GM19193 (cell line): ENCODE measurements around the gene BCAR1.

Experiments
- POLR2A ChIP-seq: IDR thresholded peaks from 4 replicates; pipeline ENCODE4 v1.6.1; 2011; ENCODE audit not compliant: insufficient read depth, insufficient read length; ENCODE audit errors: extremely low read depth

The BCAR1 gene

DNA sequence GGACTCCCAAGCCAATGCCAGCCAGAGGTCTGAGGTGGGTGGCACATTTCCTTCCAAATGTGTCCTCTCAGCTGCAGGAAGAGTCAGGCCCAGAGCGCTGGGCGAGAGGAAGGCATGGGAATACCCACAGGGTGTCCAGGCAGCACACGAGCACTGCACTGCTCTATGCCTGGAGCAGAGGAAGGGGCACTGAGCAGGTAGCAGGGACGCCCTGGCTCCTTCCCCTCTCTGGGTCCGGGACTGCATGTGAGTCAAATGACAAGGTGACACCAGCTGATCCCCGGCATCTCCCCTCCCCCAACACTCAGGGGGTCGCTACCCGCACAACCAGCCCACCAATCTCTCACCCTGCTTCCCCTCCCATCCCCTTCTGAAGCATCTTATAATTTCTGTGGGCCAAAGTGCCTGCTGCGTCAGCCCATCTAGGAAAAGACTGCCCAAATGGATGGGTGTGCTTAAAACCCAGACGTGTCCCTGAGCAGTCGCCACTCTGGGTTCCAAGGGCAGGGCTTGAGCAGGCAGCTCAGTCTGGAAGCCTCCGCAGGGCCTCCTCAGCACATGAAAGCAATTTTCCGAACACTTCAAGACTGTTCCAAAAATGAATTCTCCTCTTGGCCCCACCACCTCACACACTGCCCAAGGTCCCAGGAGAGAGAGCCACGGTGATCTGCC is 12.0 kb upstream of the BCAR1 start:
- no peak for TF ChIP-seq POLR2A

DNA sequence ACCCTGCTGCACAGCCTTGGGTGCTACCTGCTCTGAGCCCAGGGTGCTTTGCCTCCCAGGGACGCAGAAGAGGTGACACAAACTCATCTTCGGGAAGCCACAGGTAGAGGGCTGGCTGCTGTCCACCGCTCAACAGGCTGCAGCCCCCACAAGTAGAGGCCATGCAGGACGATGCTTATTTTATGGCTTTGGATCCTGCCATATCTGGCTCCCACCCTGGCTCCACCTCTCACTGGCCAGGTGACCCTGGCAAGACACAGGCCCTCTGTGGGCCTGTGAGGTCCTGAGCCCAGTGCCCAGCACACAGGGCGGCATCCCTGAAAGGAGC is 11.3 kb upstream of the BCAR1 start:
- no peak for TF ChIP-seq POLR2A

- TF ChIP-seq POLR2A: no peak
Measured at GRCh38 chr16:75262104-75262799, 10.8 kb upstream of the BCAR1 start.

- TF ChIP-seq POLR2A: no peak
Measured at GRCh38 chr16:75261590-75262078, 10.2 kb upstream of the BCAR1 start.

- TF ChIP-seq POLR2A: no peak
Measured at GRCh38 chr16:75260851-75261589, 9.6 kb upstream of the BCAR1 start.

DNA sequence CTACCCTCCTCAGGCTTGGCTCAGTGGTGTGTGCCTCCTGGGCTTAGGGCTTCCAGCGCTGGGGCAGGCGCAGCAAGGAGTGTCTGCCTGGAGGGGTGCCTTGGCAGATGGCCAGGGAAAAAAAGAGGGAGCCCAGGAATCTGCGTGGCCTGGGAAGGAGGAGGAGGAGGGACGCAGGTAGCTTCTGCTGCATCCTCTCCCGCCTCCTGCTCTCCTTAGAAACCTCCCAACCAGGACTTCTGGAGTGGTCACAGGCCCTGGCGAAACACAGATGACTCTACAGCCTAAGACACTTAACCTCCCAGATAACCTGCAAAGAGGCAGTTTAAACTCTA is 7.3 kb upstream of the BCAR1 start:
- no peak for TF ChIP-seq POLR2A

DNA sequence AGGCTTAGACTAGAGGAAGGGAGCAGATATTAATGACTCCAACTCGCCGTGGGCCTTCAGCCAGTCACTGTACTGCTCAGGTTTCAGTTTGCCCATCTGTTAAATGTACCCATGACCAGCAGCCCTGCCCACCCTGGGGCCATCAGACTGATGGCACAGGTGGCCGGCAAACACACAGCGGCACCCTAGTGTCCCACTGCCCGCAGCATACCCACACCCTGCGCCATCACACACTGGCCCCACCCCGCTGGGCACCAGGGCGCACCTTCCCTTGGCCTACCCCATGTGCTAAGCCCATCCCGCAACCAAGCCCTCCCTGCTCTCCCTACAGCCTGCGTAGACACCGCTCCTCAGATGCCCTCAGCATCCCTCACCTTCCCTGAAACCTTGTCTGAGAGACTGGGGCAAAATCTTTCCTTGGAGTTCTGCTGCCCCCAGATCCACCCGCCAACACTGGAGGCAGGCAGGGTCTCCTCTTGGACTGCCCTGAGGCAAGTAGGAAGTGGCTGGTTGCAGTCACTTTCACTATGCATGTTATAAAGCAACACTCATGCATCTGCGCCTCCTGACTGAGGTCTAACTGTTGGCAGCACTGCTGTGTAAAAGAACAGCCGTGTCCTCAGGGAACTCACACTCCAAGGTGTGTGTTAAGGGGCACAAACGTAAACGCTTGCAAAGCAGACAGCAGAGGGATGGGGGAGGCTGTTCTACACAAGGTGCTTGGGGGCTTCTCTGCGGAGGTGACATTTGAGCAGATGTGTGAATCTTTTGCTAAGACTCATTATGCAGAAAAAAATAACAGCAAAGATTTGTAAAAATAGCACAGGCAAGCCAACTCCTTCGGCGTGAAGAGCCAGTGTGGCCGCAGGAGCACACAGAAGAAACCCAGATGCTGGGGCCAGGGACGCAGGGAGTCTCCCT is 6.7 kb upstream of the BCAR1 start:
- no peak for TF ChIP-seq POLR2A

DNA sequence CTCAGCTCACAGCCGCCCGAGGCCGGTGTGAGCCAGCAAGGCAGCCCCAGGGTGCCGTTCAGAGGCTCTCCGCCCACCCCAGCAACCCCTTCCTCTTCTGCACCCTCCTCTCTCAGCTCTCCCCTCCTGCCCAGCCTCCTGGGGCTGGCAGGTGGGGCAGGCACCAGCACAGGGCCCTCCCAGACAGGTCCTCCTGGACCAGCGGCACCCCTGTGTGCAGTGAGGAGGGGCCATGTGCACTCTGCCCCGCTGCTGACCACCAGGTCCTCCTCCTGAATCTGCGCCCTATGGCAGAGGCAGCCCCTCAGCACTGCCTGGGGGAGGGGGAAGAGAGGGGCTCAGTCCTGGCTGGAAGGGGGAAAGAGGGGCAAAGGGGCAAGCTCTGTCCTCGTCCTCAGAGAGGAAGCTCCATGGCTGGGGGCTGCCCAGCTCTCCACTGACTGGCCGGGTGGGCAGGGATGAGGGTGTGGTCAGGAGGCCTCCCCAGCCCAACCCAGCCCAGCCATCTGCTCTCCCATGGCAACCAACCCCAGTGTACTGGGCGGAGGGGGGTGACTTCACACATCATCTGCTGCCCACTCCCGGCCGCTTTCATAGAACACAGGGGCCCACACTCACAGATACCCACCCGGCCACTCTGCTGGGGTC is 5.4 kb upstream of the BCAR1 start:
- no peak for TF ChIP-seq POLR2A

DNA sequence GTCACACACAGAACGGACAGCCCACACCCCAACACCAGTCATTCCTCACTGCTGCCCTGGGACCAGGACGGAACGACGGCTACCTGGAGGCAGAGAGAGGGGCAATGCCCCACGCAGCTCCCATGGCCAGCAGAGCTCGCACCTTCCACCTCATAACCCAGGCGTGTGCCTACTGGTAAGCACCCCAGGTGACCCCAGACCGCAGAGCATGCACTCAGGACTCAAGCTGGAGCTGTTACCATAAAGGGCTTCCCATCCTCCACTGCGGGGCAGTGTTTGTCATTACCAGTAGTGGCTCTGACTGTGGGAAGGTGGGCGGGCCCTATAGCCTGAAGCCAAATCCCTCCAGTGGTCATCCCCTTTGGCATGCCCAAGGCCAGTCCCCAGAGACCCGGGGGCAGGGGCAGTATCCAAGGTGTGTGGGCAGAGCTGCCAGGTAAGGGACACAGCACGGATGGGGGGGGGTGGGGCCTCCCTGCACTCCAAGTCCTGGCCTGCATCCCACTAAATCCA is 4.7 kb upstream of the BCAR1 start:
- no peak for TF ChIP-seq POLR2A

GRCh38 chr16:75254359-75254837 is 3.0 kb upstream of the BCAR1 start:
- TF ChIP-seq POLR2A: no peak

DNA sequence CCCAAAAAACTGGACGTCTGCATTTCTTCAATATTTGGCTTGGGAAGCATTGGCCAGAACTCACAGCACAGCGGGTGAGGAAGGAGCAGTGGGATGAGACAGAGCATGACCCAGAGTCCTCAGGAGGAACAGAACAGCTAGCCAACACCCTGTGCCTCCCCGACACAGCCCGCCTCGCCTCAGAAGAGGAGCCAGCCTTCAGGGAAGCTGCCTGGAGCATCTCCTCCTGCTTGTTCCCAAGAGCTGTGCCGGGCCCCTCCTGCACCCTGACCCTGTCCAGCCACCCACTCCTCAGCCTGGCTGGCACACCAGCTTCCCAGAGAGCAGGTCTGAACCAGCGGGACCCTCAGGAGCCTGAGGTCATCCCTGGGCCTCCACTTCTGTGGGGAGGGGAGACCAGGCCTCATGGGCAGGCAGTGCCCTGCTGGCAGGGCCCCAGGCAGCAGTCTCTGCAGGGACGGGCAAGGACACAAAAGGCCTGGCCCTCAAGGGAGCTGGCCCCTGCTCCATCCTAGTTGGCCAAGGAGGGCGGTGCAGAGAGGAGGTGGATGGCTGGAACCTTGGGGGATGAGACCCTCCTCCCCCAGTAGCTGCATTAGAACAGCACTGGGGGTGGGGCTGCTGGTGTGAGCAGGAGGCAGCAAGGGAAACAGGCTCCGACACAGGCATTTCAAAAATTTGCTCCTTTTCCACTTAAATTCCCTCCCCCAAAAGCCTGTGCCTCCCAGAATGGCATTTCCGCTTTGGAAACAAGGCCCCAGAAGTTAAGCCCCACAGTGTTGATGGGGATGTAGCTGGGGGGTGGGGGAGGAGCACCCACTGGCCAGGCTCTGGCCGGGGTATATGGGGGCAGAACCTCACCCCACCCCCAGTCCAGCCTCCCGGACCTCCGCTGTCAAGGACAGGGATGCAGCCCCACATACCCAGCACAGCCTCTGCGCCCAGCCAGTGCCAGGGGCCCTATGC is 1.8 kb upstream of the BCAR1 start:
- TF ChIP-seq POLR2A: no peak

GRCh38 chr16:75252049-75252864 is 833 bp upstream of the BCAR1 start:
- TF ChIP-seq POLR2A: no peak
